Measurements from ENCODE around the gene VKORC1.

VKORC1 gene

DNA sequence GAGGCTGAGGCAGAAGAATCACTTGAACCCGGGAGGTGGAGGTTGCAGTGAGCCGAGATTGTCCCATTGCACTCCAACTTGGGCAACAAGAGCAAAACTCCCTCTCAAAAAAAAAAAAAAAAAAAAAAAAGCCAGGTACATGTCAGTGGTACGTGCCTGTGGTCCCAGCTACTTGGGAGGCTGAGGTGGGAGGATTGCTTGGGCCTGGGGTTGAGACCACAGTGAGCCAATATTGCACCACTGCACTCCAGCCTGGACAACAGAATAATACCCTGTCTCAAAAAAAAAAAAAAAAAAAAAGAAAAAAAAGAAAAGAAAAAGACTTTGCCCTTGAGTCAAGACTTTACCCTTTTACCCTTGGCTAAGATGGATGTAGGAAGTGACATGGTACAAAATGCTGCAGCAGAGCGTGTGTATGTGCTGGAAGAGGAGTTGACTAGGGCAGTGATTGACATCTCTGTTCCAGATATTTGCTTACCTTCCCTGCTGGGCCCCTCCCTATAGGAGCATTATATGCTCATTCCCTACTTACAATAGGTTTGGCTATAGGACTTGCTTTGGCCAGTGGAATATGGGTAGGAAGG lies 50.6 kb downstream of the VKORC1 start:
- TF ChIP-seq, protein P1, sequence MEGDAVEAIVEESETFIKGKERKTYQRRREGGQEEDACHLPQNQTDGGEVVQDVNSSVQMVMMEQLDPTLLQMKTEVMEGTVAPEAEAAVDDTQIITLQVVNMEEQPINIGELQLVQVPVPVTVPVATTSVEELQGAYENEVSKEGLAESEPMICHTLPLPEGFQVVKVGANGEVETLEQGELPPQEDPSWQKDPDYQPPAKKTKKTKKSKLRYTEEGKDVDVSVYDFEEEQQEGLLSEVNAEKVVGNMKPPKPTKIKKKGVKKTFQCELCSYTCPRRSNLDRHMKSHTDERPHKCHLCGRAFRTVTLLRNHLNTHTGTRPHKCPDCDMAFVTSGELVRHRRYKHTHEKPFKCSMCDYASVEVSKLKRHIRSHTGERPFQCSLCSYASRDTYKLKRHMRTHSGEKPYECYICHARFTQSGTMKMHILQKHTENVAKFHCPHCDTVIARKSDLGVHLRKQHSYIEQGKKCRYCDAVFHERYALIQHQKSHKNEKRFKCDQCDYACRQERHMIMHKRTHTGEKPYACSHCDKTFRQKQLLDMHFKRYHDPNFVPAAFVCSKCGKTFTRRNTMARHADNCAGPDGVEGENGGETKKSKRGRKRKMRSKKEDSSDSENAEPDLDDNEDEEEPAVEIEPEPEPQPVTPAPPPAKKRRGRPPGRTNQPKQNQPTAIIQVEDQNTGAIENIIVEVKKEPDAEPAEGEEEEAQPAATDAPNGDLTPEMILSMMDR (IDR thresholded peaks at IDR 0.05) = no peak

DNA sequence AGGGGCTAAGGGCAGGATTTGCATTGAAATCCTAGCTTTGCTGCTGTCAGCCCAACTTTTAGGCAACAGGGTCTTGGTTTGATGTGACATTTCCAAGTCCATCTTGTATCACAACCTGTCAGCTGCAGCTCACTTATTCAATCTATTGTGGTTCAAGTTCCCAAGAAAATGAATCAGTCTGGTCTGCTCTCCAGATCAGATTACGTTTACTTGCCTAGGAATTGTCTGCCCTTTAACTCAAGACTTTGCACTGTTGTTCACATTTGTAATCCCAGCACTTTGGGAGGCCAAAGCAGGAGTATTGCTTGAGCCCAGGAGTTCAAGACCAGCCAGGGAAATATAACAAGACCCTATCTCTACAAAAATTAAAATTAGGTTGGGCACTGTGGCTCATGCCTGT lies 51.2 kb downstream of the VKORC1 start:
- TF ChIP-seq, protein P1 (IDR thresholded peaks at IDR 0.05) = no peak

DNA sequence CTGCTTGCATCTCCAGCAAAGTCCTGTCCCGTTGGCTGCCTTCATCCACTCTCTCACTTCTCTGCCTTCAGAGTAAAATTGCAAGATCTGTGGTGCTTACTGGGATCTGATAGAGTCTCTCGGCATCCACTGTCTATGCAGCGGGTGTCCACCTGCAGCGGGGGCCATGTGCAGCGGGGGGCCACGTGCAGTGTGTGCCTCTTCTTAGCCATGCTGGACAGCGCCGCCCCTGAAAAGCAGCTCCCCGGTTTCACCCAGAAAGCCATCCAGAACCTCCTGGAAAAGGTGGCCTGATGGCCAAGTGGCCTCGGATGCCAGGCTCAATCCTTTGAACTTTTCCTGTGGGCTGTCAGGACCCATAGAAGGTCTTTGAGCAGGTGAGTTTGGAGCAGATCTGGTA lies 51.7 kb downstream of the VKORC1 start:
- TF ChIP-seq, protein P1 (IDR thresholded peaks at IDR 0.05) = no peak

All from LNCAP (cell line).